SK-N-MC (cell line): ENCODE measurements around the gene OR5K3.

ENCODE experiments used
- DNase-seq: peaks from one replicate; pipeline ENCODE4 v3.0.0-alpha.2; 2011; ENCODE audit warnings: low read depth, low spot score
- H3K27ac ChIP-seq: fragments of 200-600 bp; sonication (generic); 2 replicates; pipeline ENCODE4 v1.5.1; 2016; ENCODE audit warnings: mixed run types
- H3K36me3 ChIP-seq: fragments of 200-600 bp; sonication (generic); 2 replicates; pipeline ENCODE4 v1.6.1; 2017; ENCODE audit warnings: antibody characterized with exemption, low read length, mixed read lengths; ENCODE audit not compliant: insufficient read depth
- H3K4me3 ChIP-seq: fragments of 200-600 bp; sonication (generic); 2 replicates; pipeline ENCODE4 v1.5.1; 2016
- H3K9ac ChIP-seq: fragments of 200-600 bp; sonication (generic); 2 replicates; pipeline ENCODE4 v1.8.0; 2017; ENCODE audit warnings: mixed run types, mixed read lengths; ENCODE audit not compliant: insufficient read length
- H3K9me3 ChIP-seq: fragments of 200-600 bp; sonication (generic); 2 replicates; pipeline ENCODE4 v1.6.1; 2017; ENCODE audit warnings: low read depth, mild to moderate bottlenecking, antibody characterized with exemption, low read length, moderate library complexity, mixed read lengths
- EZH2 ChIP-seq: fragments of 200-600 bp; sonication (generic); IDR thresholded peaks from one replicate; pipeline ENCODE4 v1.6.1; 2017; ENCODE audit warnings: antibody characterized with exemption
- FOXP2 ChIP-seq: optimal IDR thresholded peaks from 2 replicates; pipeline ENCODE3; 2011; ENCODE audit warnings: mild to moderate bottlenecking, moderate library complexity; ENCODE audit not compliant: insufficient read depth; ENCODE audit errors: extremely low read length, control extremely low read depth
- POLR2AphosphoS5 ChIP-seq: IDR thresholded peaks from 2 replicates; pipeline ENCODE4 v1.6.1; 2012; ENCODE audit warnings: mild to moderate bottlenecking, low read depth, low read length, borderline replicate concordance

The OR5K3 gene

GRCh38 chr3:98402507-98402906, 12.0 kb downstream of the OR5K3 start:
- no peak overlapping the region for H3K9ac ChIP-seq
- DNase-seq = no peak
- no peak overlapping the region for H3K4me3 ChIP-seq
- TF ChIP-seq FOXP2 (no peak), POLR2AphosphoS5 (no peak), EZH2 (no peak)
- no peak overlapping the region for H3K27ac ChIP-seq
- H3K36me3 ChIP-seq = no peaks in the 10 kb centered on the region
- H3K9me3 ChIP-seq = no peaks in the 10 kb centered on the region

GRCh38 chr3:98404010-98404409, 13.5 kb downstream of the OR5K3 start:
- no peak overlapping the region for H3K9ac ChIP-seq
- TF ChIP-seq EZH2 (no peak), POLR2AphosphoS5 (no peak), FOXP2 (no peak)
- H3K9me3 ChIP-seq = no peaks in the 10 kb centered on the region
- H3K4me3 ChIP-seq = no peak overlapping the region
- no peak overlapping the region for H3K27ac ChIP-seq
- DNase-seq = no peak
- no peaks in the 10 kb centered on the region for H3K36me3 ChIP-seq

- no peaks in the 10 kb centered on the region for H3K9me3 ChIP-seq
- no peak overlapping the region for H3K4me3 ChIP-seq
- H3K9ac ChIP-seq = no peak overlapping the region
- H3K27ac ChIP-seq = no peak overlapping the region
- TF ChIP-seq EZH2 = no peak
- TF ChIP-seq POLR2AphosphoS5 = no peak
- no peak for TF ChIP-seq FOXP2
- H3K36me3 ChIP-seq = no peaks in the 10 kb centered on the region
- DNase-seq = no peak
These were observed 15.6 kb downstream of the OR5K3 start for GRCh38 chr3:98406034-98406433.

GRCh38 chr3:98432575-98432974, 42.1 kb downstream of the OR5K3 start:
- no peak overlapping the region for H3K4me3 ChIP-seq
- no peaks in the 10 kb centered on the region for H3K9me3 ChIP-seq
- no peak for DNase-seq
- H3K27ac ChIP-seq = no peak overlapping the region
- no peaks in the 10 kb centered on the region for H3K36me3 ChIP-seq
- no peak overlapping the region for H3K9ac ChIP-seq
- TF ChIP-seq EZH2 (no peak), POLR2AphosphoS5 (no peak), FOXP2 (no peak)

GRCh38 chr3:98433764-98434163, 43.3 kb downstream of the OR5K3 start:
- Histone ChIP-seq H3K36me3 (no peaks in the 10 kb centered on the region), H3K4me3 (no peak overlapping the region), H3K9ac (no peak overlapping the region), H3K27ac (no peak overlapping the region), H3K9me3 (no peaks in the 10 kb centered on the region)
- no peak for DNase-seq
- TF ChIP-seq POLR2AphosphoS5 (no peak), FOXP2 (no peak), EZH2 (no peak)

GRCh38 chr3:98434412-98434811, 43.9 kb downstream of the OR5K3 start:
- DNase-seq = no peak
- no peaks in the 10 kb centered on the region for H3K36me3 ChIP-seq
- H3K9ac ChIP-seq = no peak overlapping the region
- TF ChIP-seq EZH2 (no peak), POLR2AphosphoS5 (no peak), FOXP2 (no peak)
- H3K4me3 ChIP-seq = no peak overlapping the region
- no peaks in the 10 kb centered on the region for H3K9me3 ChIP-seq
- H3K27ac ChIP-seq = no peak overlapping the region

- H3K9ac ChIP-seq = no peak overlapping the region
- no peak for DNase-seq
- TF ChIP-seq EZH2 (no peak), POLR2AphosphoS5 (no peak), FOXP2 (no peak)
- no peaks in the 10 kb centered on the region for H3K9me3 ChIP-seq
- H3K36me3 ChIP-seq = no peaks in the 10 kb centered on the region
- no peak overlapping the region for H3K4me3 ChIP-seq
- no peak overlapping the region for H3K27ac ChIP-seq
These were observed 49.8 kb downstream of the OR5K3 start for GRCh38 chr3:98440283-98440682.
